Keratinocyte (primary cell): Measurements from ENCODE around the gene ZCCHC17. TPM values are rescaled to one million over a fixed set of nuclear protein-coding genes. Genes with fewer than 3 reads are reported as not detected.

Experiments
- DNase-seq: peaks from one replicate; pipeline ENCODE4 v3.0.0-alpha.2; 2011; ENCODE audit warnings: low read depth, missing footprints, low spot score
- FAIRE-seq: peaks from 2 replicates; lab custom pipeline; 2011; peaks lifted over from hg19 to GRCh38; lab: Jason Lieb, UNC
- H2AFZ ChIP-seq: 2 replicates; pipeline ENCODE4 v1.6.0; 2012; ENCODE audit warnings: low read length, control low read depth, inconsistent platforms; ENCODE audit not compliant: control insufficient read depth
- H3K27ac ChIP-seq: 2 replicates; pipeline ENCODE4 v1.5.1; 2011; ENCODE audit warnings: low read length; ENCODE audit not compliant: control insufficient read depth, insufficient read depth
- H3K27me3 ChIP-seq: 3 replicates; pipeline ENCODE4 v1.6.0; 2011; ENCODE audit warnings: low read length; ENCODE audit not compliant: control insufficient read depth, insufficient read depth; ENCODE audit errors: extremely low read depth
- H3K36me3 ChIP-seq, 2 experiments: 2 replicates in 1 of 2; 3 replicates in 1 of 2; pipeline ENCODE4 v1.5.1; 2011; ENCODE audit warnings: low read length in 2 of 2, mild to moderate bottlenecking in 1 of 2; ENCODE audit not compliant: control insufficient read depth in 2 of 2, insufficient read depth in 2 of 2; ENCODE audit errors: extremely low read depth in 1 of 2
- H3K4me1 ChIP-seq: 3 replicates; pipeline ENCODE4 v1.5.1; 2011; ENCODE audit warnings: low read length; ENCODE audit not compliant: control insufficient read depth, insufficient read depth; ENCODE audit errors: extremely low read depth
- H3K4me2 ChIP-seq: 3 replicates; pipeline ENCODE4 v1.6.0; 2011; ENCODE audit warnings: low read depth, low read length; ENCODE audit not compliant: control insufficient read depth, insufficient read depth; ENCODE audit errors: extremely low read depth
- H3K4me3 ChIP-seq, 3 experiments: fragments of 200-600 bp in 1 of 3; sonication (generic) in 1 of 3; 2 replicates in 2 of 3; 3 replicates in 1 of 3; pipeline ENCODE4 v1.5.1; 2011 to 2016; ENCODE audit warnings: low read length in 3 of 3, mild to moderate bottlenecking in 3 of 3, control low read depth in 2 of 3, inconsistent platforms in 1 of 3, low read depth in 1 of 3, mixed read lengths in 1 of 3, mixed run types in 1 of 3, moderate library complexity in 1 of 3; ENCODE audit not compliant: control insufficient read depth in 2 of 3, insufficient read depth in 2 of 3; ENCODE audit errors: extremely low read depth in 1 of 3
- H3K79me2 ChIP-seq: 2 replicates; pipeline ENCODE4 v1.6.0; 2012; ENCODE audit warnings: low read length; ENCODE audit not compliant: control insufficient read depth, insufficient read depth
- H3K9ac ChIP-seq: 3 replicates; pipeline ENCODE4 v1.6.0; 2011; ENCODE audit warnings: low read length; ENCODE audit not compliant: control insufficient read depth, insufficient read depth; ENCODE audit errors: extremely low read depth
- H3K9me1 ChIP-seq: 3 replicates; pipeline ENCODE4 v1.6.0; 2011; ENCODE audit warnings: low read length; ENCODE audit not compliant: control insufficient read depth, insufficient read depth; ENCODE audit errors: extremely low read depth
- H3K9me3 ChIP-seq: 2 replicates; pipeline ENCODE4 v1.5.1; 2012; ENCODE audit warnings: low read depth, low read length; ENCODE audit not compliant: control insufficient read depth
- H4K20me1 ChIP-seq: 3 replicates; pipeline ENCODE4 v1.6.0; 2011; ENCODE audit warnings: low read length; ENCODE audit not compliant: control insufficient read depth, insufficient read depth; ENCODE audit errors: extremely low read depth
- EZH2 ChIP-seq: IDR thresholded peaks from one replicate; pipeline ENCODE4 v1.6.1; 2012; ENCODE audit warnings: inconsistent platforms, mild to moderate bottlenecking, low read length, moderate library complexity
- dilution Hi-C: fragments of 300-500 bp; cut with MboI; formaldehyde crosslinking; loops from one replicate; pipeline ENCODE4 v1.7.0; 2020; ENCODE audit warnings: low sequenced_read_pairs; ENCODE audit not compliant: extremely low pct_ligation_motif_present
- polyA plus RNA-seq, 5 experiments: library from polyadenylated mRNA; depleted of rRNA in 3 of 5; stranded (reverse) in 3 of 5; stranded (forward) in 1 of 5; unstranded in 1 of 5; fragments of >200 nt; gene quantifications; 1 replicate in 1 of 5; 2 replicates in 3 of 5; 3 replicates in 1 of 5; pipeline versions ENCODE4 v1.2.1 to v1.2.3, GENCODE V29; 2011 to 2012; ENCODE audit warnings: missing spikeins in 2 of 5, low read depth in 1 of 5, low replicate concordance in 1 of 5
- TF ChIP-seq, protein P1 (sequence below), 3 experiments: IDR thresholded peaks in 1 of 3; conservative IDR thresholded peaks in 1 of 3; optimal IDR thresholded peaks in 1 of 3; 2 replicates in 2 of 3; 3 replicates in 1 of 3; pipeline versions ENCODE3 to v1.5.1; 2011; ENCODE audit warnings: low read length in 3 of 3, mild to moderate bottlenecking in 3 of 3, moderate library complexity in 2 of 3, control low read depth in 1 of 3, inconsistent platforms in 1 of 3; ENCODE audit not compliant: insufficient read depth in 2 of 3; ENCODE audit errors: extremely low read depth in 1 of 3

The ZCCHC17 gene
- polyA plus RNA-seq, 1 donor (not counting 4 experiments of a cell fraction or from before 2014, with no cell fraction given), result 70.0 TPM

DNA sequence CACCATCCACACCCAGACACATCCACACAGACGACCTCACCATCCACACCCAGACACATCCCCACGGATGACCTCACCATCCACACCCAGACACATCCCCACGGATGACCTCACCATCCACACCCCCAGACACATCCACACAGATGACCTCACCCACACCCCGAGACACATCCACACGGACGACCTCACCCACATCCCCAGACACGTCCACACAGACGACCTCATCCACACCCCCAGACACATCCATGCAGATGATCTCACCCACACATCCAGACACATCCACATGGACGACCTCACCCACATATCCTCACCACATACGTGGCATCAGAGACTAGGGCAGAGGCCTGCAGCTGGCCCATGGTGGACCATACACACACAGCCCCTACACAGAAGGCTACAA lies 90.8 kb downstream of the ZCCHC17 start:
- Histone ChIP-seq H3K4me1 (peaks cover 12% of the 10 kb centered on the region), H3K9me3 (no peaks in the 10 kb centered on the region), H3K4me3 (no peak overlapping the region), H3K27me3 (no peaks in the 10 kb centered on the region), H3K9ac (no peak overlapping the region), H4K20me1 (no peaks in the 10 kb centered on the region), H3K4me2 (no peak overlapping the region), H2AFZ (no peak overlapping the region), H3K9me1 (no peaks in the 10 kb centered on the region), H3K36me3 (no peaks in the 10 kb centered on the region), H3K27ac (no peak overlapping the region), H3K79me2 (no peaks in the 10 kb centered on the region)
- FAIRE-seq, result no peak
- dilution Hi-C loops, result no loop called here
- DNase-seq, result no peak
- TF ChIP-seq, protein P1, sequence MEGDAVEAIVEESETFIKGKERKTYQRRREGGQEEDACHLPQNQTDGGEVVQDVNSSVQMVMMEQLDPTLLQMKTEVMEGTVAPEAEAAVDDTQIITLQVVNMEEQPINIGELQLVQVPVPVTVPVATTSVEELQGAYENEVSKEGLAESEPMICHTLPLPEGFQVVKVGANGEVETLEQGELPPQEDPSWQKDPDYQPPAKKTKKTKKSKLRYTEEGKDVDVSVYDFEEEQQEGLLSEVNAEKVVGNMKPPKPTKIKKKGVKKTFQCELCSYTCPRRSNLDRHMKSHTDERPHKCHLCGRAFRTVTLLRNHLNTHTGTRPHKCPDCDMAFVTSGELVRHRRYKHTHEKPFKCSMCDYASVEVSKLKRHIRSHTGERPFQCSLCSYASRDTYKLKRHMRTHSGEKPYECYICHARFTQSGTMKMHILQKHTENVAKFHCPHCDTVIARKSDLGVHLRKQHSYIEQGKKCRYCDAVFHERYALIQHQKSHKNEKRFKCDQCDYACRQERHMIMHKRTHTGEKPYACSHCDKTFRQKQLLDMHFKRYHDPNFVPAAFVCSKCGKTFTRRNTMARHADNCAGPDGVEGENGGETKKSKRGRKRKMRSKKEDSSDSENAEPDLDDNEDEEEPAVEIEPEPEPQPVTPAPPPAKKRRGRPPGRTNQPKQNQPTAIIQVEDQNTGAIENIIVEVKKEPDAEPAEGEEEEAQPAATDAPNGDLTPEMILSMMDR (optimal IDR thresholded peaks at IDR 0.05 in 1 of 3, IDR thresholded peaks at IDR 0.05 in 1 of 3, conservative IDR thresholded peaks at IDR 0.05 in 1 of 3; ENCODE audit: extremely low read depth in 1 of 3, insufficient read depth in 2 of 3, low read length in 3 of 3), result no peak
- TF ChIP-seq EZH2, result no peak

- H3K36me3 ChIP-seq, result no peaks in the 10 kb centered on the region
- no peak overlapping the region for H3K9ac ChIP-seq
- no peaks in the 10 kb centered on the region for H3K9me1 ChIP-seq
- no peaks in the 10 kb centered on the region for H3K27me3 ChIP-seq
- no peaks in the 10 kb centered on the region for H4K20me1 ChIP-seq
- no peak for DNase-seq
- peak overlapping the region; percentile 1 for H2AFZ ChIP-seq
- H3K27ac ChIP-seq, result peak overlapping the region; percentile 33
- H3K4me1 ChIP-seq, result peaks cover 17% of the 10 kb centered on the region
- H3K4me3 ChIP-seq, result no peak overlapping the region
- H3K9me3 ChIP-seq, result no peaks in the 10 kb centered on the region
- peak overlapping the region; percentile 45 for H3K4me2 ChIP-seq
- dilution Hi-C loops, result no loop called here
- FAIRE-seq, result no peak
- no peaks in the 10 kb centered on the region for H3K79me2 ChIP-seq
- TF ChIP-seq EZH2, result no peak
- TF ChIP-seq, protein P1 (optimal IDR thresholded peaks at IDR 0.05 in 1 of 3, IDR thresholded peaks at IDR 0.05 in 1 of 3, conservative IDR thresholded peaks at IDR 0.05 in 1 of 3; ENCODE audit: extremely low read depth in 1 of 3, insufficient read depth in 2 of 3, low read length in 3 of 3), result no peak
Measured at GRCh38 chr1:31389616-31390015, 92.8 kb downstream of the ZCCHC17 start.
